HG02973 (cell line): ENCODE measurements around the gene TWIST2.

Experiments used
- ATAC-seq: cut with Tn5 transposase; IDR thresholded peaks from one replicate; pipeline ENCODE4 v1.9.1; 2021; ENCODE audit warnings: moderate library complexity; ENCODE audit not compliant: unreplicated experiment

The TWIST2 gene

DNA sequence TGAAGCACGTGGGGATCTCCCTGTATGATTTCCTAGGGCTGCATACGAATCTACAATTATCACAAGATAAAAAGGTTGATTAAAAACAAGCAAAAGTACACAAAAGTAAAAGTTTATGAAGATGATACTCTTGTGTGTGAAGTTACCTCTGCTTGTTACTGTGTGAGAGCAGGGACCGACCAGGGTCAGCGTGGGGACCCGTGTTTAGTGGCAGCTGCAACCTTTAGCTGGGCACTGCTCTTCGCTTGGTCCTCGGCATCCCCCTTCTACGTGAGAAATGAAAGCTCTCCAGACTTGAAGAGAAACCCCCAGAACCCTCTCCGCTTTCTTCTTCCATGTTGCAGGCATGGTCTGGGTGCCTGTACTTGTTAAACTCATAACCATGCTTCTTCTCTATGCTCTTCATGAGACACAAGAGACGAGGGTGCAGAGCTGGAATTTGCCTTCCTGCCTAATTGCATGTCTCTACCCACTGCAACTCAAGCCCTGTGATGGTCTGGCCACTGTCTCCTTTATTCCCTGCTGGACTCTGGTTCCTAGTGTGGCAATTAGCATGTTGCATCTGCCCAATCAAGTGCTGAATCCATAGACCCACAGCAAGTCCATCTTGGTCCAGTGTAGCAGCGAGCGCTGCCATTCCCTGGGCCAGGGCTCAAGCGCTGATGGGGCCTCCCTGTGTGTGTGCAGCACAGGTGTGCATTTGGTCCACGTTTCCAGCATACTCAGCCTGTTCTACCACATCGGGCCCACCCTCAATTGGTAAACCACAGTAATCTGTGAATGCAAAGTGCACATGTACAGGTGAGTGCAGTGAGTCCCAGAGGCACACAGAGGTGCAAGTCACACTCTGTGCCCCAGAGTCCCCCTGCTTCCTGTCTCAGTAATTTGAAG, 88.5 kb downstream of the TWIST2 start:
- no peak for ATAC-seq

DNA sequence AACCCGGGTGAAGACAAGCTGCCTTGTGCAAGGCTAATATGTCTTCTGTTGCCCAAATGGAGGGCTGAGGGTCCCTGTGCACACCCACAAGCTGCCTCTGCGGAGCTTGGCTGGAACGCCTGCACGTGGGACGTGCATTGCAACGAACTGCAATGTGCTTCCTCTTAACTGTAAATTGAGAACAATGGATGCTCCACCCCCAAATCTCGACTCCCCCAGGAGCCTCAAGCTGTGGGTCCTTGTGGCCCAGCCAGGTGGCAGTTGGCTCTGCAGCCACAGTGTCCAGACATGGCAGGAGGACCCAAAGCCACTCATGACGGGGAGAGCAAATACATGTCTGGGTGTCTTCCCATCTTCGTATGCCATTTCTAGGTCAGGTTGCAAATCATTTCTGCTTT, 90.1 kb downstream of the TWIST2 start:
- no peak for ATAC-seq

DNA sequence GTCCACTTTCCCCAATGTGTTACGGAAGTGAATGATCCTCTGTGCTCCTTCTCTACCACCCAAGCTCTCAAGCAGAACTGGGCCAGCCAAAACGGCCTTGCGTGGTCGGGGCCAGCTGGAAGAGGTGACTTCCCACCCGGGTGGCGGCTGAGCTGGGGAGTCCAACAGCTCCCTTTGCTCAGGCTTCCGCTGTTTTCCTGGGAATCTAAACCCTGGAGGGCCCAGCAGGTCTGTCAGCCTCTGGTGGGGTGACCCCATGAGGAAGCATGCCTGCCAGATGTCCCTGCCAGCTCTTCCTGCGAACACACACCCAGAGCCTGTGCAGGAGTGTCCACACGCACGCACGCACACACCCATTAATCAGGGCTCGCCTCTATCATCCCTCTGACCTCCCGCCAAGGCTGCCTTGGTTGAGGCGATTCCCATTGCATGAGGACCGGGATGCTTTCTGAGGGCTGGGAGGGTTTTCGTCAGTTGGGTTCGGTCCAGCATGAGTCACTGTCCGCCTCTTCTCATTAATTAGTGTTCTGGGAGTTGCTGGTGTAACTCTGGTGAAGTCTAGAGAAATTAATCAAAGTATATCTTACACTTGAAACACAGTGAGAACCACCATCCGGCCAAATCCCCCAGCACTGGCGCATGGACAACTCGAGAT, 90.6 kb downstream of the TWIST2 start:
- ATAC-seq: no peak

DNA sequence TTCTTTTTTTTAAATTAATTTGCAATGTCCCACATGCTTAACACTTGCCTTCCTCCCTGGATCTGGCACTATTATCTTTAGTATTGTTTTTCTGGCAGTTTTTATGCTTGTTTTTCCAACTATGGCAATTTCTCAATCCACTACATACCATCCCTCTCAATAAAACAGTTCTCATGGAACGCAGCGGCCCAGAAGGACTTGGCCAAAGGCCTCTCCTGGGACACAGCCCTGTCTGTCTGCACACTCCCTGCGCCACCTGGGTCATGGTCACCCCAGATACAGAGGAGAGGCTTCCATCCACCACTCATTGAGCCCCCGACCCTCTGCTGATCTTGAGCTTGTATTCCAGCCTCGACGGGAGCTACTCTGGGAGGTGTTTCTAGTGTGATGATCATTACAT, 91.2 kb downstream of the TWIST2 start:
- no peak for ATAC-seq

DNA sequence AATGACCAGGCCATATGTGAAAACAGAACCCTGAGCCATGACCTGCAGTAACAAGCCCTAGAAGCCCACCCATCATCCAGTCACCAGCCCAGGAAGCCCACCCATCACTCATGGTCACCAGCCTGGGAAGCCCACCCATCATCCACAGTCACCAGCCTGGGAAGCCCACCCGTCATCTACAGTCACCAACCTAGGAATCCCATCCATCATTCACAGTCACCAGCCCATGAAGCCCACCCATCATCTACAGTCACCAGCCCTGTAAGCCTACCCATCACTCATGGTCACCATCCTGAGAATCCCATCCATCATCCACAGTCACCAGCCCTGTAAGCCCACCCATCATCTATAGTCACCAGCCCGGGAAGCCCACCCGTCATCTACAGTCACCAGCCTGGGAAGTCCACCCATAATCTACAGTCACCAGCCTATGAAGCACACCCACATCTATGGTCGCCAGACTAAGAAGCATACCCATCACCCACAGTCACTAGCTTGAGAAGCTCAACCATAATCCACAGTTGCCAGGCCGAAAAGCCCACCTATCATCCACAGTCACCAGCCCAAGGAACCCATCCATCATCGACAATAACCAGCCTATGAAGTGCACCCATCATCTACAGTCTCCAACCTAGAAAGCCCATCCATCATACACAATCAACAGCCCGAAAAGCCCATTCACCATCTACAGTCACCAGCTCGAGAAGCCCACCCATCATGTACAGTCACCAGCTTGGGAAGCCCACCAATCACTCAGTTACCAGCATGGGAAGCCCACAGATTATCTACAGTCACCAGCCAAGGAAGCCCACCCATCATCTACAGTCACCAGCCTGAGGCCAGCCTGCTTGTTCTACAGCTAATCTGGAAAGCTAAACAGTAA, 91.9 kb downstream of the TWIST2 start:
- ATAC-seq: no peak

DNA sequence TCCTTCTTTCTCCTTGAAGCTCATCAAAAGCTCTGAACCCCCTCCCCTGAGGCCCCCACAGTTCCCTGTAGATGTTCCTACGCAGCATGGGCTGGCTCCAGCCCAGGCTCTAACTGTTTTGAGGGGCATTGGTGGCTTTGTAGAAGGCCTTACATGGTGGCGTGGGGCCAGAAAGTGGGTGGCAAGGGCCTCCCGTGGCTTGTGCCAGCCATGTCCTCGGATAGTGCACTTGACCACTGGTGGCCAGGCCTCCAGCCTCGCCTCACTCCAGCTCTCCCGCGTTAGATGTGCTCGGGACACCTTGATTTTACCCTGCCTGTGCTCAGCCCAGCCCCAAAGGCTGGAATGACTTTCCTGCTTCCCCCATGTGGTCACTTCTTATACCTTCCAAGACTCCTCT, 92.9 kb downstream of the TWIST2 start:
- no peak for ATAC-seq

DNA sequence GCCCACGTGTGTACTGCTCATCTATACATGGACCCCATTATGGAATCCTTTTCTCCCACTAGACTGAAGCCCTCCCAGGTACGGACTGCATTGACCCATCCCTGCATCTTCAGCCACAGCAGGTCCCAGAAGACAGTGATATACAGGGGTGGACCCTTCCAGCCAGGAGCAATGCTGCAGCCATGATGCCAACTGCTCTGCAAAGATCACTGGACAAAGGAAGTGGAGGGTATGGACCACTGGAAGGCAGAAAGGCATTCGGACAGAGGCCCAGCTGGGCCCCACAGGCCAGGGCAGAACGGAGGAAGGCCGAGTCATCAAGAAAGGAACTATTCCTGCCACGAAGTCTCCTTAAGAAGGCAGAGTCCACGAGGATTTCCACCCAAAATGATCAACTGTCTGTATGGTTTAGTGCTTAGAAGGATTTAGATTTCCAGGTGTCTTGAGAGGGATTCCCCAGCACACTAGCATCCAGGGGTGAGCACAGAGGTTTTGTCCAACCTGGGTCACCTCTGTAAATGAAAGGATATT, 93.4 kb downstream of the TWIST2 start:
- no peak for ATAC-seq

DNA sequence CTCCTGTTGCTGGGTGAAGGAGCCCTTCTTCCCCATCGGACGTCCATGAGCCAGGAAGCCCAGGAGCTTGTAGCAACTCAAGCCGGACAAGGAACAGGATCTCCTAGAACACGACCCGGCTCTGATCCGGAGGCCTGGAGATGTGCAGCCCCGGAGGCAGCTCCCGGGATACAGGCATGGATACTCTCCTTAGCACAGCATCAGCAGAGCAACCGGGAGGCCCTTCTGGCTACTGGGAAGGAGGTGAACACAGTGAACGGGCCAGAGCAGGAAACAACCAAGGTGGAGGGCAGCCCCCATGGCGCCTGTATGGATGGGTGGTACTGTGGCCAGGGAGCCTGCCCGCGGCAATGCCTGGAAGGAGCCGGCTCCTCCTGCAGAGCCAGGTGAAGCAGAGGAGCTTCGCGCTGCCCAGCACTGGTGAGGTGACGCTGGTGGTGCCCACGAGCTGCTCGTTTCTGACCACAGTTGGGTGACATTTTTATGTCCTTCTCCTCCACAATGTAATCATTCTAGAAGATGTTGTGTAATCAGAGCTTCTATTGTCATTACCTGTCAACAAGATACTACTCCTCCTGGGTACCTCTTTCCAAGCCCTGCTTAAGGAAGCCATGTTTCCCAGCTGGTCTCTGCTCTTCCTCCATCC, 94.3 kb downstream of the TWIST2 start:
- ATAC-seq: no peak

DNA sequence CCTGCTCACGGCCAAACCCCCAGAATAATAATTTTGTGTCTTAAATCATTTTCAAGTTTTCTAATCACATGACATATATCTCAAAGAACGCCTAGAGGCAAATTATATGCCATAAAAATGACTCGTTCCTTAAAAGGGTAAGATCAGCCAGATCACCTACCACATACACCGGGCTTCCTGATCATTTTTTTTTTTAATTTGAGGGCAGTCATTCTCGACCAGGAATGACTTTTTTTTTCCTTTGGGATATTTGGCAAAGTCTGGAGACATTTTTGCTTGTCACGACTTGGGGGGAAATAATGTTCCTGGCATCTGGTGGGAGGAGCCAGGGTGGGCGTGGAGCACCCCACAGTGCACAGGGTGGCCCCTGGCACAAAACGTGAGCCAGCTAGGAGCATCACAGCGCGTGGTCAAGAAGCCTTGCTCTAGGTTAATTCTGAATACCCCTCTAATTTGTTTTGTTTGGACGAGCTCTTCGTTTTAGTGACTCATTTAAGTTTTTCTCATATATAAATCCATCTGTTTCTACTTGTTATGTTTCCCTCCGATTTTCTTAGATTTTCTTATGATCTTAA, 94.9 kb downstream of the TWIST2 start:
- no peak for ATAC-seq

DNA sequence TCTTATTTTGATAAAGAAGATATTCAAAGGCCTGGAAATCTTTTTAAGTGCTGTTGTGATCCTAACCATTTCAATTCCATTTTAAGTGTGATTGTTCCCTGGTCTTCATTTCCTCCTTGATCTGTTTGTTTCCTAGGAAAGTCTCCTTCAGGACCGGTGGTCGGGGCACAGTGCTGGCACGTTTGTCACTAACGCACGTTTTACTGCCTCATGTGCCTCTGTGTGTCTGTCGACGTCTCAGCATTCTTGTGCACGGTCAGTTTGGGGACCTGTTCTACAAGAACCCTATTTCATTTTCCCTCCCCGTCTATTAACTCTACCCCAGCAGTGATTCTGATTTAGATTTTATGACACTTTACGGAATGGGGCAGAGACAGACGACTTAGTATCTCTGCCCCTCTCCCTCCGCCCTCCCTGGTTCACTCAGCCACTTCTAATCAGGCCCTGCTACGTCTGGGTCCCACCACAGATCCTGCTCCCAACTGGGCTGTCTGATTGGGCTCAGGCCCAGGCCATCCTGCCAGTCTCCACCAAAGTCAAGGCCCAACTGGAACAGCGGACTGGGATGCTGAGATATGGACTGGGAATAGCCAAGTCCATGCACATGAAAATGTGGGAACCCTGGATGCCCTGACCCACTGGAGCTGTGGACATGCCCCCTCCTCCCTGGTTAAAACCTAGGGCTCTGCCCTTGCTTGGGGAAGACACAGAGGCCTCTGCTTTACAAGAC, 95.6 kb downstream of the TWIST2 start:
- no peak for ATAC-seq

DNA sequence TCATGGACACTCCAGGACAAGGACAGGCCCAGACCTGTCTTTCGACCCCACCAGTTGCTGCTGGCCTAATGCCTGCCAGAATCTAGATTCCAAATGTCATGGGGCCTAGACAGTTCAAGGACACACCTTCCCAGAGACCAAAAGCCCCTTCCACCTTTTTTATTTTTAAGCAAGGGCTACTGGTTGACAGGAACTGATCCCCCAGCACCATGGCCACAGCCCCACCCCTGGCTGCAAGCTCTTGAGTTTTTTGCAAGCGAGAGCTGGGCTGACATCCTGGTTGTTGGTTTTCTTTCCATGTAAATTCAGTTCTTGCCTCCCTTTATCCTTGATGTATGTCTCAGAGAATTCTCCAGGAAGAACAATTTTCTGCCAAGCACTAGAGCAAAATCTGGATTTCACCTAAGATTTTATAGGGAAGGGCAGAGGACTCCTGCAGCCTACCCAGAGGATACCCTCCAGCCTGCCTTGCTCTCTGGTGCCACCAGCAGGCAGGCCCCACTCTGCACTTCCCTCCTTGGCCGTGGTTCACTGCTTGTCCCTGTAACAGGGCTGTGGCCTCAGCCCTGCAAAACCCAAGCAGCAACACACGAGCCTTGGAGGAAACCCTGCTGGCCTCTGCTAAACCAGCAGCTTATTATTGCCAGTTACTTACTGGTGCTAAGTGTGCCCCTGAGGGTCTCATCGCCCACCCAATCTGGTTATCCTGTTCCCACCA, 97.7 kb downstream of the TWIST2 start:
- no peak for ATAC-seq

DNA sequence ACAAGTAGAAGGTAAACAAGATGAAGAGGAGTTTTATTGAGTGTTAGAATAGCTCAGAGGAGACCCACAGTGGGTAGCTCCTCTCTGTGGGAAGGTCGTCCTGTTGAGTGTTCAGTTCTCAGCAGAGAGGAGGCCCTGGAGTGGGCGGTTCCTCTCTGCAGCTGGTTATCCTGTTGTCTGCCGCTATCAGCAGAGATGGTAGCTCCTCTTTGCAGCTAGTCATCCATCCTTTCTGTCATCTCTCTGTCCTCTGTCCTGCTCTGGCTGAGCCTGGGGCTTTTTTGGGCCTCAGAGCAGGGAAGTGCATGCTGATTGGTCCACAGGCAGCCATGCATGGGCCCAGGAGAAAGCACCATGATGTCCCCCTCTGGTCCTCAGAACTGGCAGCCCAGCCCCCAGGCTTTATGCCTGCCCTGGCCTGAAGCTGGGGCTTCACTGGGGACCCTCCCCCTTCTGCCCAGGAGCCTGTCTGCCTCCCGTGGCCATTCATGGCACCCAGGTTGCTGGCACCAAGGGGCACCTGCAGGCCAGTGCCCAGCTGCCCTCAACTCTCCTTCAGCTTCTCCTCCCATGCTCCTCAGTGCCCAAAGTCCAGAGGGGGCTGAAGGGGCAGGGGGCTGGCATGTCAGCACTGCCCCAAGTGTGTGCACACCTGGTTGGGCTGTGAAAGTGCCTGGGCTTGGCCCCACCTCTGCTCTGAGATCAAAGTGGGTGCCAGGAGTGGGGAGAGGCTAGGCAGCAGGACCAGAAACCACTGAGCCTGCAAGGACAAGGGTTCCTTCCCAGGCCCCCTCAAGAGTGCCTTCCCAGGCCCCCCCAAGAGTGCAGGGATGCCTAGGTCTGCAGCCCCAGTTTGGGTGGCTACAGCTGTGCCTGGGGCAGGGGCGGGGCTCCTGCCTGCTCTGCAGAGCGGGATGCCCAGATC, 98.7 kb downstream of the TWIST2 start:
- ATAC-seq: no peak

DNA sequence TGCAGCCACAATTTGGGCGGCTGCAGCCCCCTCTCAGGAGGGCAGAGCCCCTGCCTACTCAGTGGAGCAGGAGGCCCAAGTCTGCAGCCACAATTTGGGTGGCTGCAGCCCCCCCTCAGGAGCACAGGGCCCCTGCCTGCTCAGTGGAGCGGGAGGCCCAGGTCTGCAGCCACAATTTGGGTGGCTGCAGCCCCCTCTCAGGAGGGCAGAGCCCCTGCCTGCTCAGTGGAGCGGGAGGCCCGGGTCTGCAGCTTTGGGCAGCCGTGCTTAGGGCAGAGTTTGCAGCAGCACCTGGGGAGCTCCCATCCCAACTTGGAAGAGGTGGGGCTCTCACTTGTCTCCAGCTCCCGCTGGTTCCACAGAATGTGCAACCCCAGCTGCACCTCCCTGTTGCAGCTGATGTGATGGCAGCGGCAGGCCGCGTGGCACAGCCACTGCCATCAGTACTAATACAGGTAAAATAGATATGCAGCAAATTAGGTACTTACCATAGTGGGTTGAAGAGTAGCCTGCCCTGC, 99.4 kb downstream of the TWIST2 start:
- ATAC-seq: no peak

DNA sequence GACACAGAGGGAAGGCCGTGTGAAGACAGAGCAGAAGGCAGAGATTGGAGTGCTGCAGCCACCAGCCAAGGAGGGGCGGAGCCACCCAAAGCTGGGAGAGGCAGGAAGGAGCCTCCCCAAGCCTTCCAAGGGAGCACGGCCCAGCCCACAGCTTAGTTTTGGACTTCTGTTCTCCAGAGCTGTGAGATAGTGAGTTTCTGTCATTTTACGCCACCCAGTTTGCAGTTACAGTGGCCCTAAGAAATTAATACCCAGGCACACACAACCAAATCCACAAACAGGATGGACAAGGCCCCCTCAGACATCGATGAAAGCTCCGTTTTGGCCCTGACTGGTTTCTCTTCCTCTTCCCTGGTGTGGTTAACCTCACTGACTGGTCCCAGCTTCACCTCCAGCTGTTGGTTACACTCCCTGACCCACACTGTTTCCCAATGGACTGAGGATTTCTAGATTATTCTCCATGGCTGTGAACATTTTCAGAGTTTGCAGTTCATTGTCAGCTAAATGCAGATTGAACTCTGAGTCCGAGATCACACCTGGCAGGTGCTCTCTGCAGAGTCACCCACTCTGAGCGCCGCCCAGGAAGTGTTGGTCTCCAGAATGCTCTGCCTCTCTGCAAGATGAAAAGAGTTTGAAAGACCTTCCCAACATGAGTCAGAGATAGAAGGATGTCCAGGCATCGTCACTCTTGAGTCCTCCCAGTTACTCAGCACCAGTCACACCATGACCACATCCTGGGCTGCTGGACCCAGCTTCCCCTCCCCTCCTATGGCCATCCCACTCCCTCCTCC, 100.2 kb downstream of the TWIST2 start:
- no peak for ATAC-seq

DNA sequence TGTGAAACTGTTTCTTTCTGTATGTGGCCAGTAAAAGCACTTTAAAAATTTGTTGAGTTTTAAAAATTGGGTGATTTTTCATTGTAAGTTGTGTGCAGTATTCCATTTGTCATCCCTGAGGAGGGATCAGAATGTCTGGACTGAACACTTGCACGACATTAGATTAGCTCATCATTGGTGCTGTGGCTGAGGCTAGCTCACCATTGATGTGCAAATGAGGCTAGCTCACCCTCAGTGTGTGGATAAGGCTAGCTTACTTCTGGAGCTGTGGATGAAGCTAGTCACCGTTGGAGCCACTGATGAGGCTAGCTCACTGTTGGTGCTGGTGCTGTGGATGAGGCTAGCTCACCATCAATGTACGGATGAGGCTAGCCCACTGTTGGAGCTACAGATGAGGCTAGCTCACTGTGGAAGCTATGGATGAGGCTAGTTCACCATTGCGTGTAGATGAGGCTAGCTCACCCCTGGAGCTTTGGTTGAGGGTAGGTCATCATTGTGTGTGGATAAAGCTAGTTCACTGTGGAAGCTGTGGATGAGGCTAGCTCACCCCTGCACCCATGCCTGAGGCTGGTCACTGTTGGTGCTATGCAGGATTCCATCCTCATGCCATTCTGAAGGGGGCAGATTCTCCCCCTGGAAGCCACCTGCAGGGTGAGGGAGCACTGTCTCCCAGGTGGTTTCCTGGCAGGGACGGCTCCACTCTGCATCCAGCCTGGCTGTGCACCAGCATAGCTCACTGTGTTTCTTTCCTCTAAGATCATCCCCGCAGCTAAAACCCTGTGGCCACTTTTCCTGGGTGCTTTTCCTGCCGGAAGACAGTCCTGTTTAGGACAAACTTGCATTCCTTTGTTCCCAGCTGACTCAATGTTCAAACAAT, 101.1 kb downstream of the TWIST2 start:
- no peak for ATAC-seq

DNA sequence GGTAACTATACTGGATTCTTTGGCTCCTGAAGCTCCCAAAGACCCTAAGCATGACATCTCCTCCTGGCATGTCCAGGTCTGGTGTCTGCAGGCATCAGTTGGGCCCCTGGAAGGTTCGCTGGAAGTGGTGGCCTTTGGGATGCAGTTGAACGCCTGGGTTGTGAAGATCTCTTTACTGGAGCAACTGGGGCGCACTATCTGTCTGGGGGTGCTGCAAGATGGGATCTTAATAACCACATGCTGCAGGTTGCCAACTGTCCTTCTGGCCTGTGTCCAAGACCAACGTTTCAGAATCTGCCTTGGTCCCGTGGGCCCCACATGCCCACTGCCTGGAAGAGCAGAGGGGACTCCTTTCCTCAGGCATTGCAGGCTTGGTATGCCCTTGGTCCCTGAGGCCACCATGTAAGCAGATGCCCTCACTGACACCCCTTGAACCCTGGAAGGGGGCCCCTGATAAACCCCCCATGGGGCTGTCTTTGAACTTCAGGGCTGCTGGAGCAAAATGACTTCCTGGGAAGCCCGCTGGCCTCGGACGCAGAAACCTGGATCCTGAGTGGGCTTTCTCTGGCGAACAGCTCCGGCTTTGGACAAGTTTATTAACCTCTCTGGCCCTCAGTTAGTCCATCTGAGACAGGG, 101.9 kb downstream of the TWIST2 start:
- no peak for ATAC-seq
